GM21529 (cell line): ENCODE data around the gene UNC13B.

ENCODE experiments used
- ATAC-seq: cut with Tn5 transposase; IDR thresholded peaks from one replicate; pipeline ENCODE4 v1.9.1; 2021; ENCODE audit not compliant: unreplicated experiment

Gene UNC13B

GRCh38 chr9:35415402-35416097 lies 253.7 kb downstream of the UNC13B start:
- ATAC-seq, result no peak

DNA sequence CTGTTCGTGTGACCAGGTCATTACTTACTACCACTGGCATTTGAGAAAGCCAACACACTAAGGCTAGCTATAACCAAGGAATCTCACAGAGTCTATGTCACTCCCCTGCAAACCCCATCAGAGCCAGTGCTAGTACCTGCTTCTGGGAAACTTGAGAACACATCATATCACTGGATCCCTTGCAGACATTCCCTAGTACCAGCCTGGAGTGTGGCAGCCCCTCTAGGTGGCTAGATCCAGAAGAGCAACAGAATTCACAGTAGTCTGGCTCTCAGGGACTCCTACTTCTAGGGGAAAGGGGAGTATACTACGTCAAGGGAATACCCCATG lies 254.3 kb downstream of the UNC13B start:
- ATAC-seq, result no peak

GRCh38 chr9:35422346-35422745 lies 260.5 kb downstream of the UNC13B start:
- ATAC-seq, result no peak

DNA sequence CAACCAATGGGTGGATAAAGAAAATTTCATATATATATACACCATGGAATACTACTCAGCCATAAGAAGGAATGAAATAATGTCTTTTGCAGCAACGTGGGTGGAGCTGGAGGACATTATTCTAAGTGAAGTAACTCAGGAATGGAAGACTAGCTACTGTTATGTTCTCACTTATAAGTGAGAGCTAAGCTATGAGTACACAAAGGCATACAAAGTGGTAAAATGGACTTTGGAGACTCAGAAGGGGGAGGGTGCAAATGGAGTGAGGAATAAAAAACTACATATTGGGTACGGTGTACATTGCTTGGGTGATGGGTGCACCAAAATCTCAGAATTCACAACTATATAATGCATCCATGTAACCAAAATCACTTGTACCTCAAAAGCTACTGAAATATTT lies 260.9 kb downstream of the UNC13B start:
- no peak for ATAC-seq

DNA sequence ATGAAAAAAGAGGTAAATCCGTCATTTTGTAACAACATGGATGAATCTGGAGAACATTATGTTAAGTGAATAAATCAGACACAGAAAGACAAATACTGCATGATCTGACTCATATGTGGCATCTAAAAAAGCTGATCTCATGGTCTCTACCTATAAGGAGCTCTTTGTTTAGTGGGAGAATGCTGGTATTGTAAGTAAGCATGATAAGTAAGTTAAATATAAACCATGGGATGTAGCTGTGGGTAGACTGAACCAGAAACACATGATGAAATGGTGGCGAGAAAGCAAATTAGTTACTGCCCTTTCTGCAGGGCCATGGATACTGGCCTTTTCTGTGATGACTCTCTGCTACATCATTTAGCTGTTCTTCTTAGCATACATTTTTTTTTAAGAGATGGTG lies 261.7 kb downstream of the UNC13B start:
- no peak for ATAC-seq

GRCh38 chr9:35424356-35425352 lies 262.8 kb downstream of the UNC13B start:
- no peak for ATAC-seq

GRCh38 chr9:35426627-35427026 lies 264.8 kb downstream of the UNC13B start:
- ATAC-seq, result no peak

- no peak for ATAC-seq
Observed at GRCh38 chr9:35431467-35431866, 269.7 kb downstream of the UNC13B start.

GRCh38 chr9:35432076-35432475 lies 270.3 kb downstream of the UNC13B start:
- ATAC-seq, result no peak

DNA sequence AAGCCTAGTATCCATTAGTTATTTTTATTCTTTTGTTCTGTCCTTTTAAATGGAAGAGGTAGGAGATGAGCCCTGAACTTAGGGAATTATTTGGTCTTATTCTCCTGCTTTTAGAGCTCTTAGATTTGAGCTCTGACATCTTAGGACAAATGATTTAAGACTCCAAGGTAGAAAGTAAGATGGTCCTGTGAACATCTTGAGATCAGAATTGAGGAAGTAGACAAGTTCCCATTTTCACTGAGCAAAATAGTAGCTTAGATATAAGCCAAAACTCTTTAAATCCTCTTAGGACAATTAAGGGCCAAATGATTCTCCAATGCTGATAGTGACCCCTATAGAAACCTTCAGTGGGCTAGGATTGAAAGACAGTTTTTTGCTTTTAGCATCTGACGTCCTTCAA lies 275.1 kb downstream of the UNC13B start:
- ATAC-seq, result no peak

DNA sequence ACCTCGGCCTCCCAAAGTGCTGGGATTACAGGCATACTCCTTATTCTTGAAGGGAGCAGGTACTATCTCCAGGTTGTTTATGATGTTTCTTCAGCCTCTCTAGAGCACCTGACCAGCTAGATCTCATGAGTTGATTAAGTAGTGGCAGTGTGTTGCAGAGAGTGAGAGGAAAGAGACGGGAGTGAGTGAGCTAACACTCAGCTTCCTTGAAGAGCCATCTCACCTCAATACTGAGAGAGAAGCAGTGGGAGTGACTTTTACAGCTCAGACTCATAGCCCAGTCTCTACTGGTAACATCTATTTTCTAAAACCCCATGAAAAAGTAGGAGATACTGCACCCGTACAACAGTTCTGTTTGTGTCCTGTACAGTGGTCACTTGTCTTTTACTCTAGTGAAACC lies 284.2 kb downstream of the UNC13B start:
- no peak for ATAC-seq

DNA sequence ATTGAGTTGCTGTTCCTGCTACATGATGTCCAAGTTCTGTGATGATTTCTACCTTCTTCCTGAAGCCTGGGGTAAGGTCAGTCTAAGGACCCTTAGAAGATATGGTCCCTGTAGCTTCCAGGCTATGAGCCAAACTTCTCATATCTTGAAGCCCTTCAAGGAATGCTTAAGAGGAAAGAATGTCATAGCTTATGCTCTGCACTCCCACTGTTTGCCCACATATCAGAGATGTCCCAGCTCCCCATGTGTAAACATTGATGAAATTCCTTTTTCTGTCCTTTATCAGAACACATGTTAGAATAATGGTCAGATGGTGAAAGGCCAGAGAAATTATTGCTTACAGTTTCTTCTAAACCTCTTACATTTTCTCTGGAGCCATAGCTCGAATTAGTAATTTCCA lies 286.7 kb downstream of the UNC13B start:
- ATAC-seq, result no peak

DNA sequence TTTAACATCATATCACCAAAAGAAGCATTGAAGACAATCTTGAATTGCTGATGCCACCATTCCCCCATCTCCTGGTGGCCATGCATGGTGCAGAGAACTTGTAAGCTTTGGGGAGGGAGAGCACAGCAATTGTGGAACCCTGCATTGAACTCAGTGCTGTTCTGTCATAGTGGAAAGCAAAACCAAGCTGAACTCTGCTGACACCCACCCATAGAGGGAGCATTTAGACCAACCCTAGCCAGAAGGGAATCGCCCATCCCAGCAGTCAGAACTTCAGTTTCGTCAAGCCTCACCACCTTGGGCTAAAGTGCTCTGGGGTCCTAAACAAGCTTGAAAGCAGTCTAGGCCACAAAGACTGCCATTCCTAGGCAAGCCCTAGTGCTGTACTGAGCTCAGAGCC lies 290.7 kb downstream of the UNC13B start:
- ATAC-seq, result no peak

GRCh38 chr9:35453786-35454185 lies 292.0 kb downstream of the UNC13B start:
- ATAC-seq, result no peak
